GM21390 (cell line): ENCODE data around the gene NUP155.
"Not testable (repeated sequence)": the region's sequence is repeated elsewhere in the genome, so short reads cannot be mapped to it uniquely, and the experiment has no call there.

ENCODE experiments used
- ATAC-seq: cut with Tn5 transposase; IDR thresholded peaks from one replicate; pipeline ENCODE4 v1.9.1; 2021; ENCODE audit not compliant: unreplicated experiment

NUP155 gene

GRCh38 chr5:37283214-37283820 is 87.6 kb downstream of the NUP155 start:
- no peak for ATAC-seq

- no peak for ATAC-seq
Observed at GRCh38 chr5:37275511-37275910, 95.4 kb downstream of the NUP155 start.

GRCh38 chr5:37272511-37272910 is 98.4 kb downstream of the NUP155 start:
- no peak for ATAC-seq

- ATAC-seq = not testable (repeated sequence)
Observed at GRCh38 chr5:37268100-37268499, 102.8 kb downstream of the NUP155 start.

- no peak for ATAC-seq
Observed at GRCh38 chr5:37255774-37256358, 115.0 kb downstream of the NUP155 start.

- ATAC-seq = no peak
Observed at GRCh38 chr5:37254581-37254980, 116.3 kb downstream of the NUP155 start.

- no peak for ATAC-seq
Observed at GRCh38 chr5:37251665-37252064, 119.2 kb downstream of the NUP155 start.

- no peak for ATAC-seq
Observed at GRCh38 chr5:37249815-37250164, 121.1 kb downstream of the NUP155 start.

- peak; percentile 84 for ATAC-seq
Observed at GRCh38 chr5:37248970-37249814, 121.7 kb downstream of the NUP155 start, which contains the start of gene CPLANE1. CPLANE1 (minus strand) TSS chr5:37249376; CDS start chr5:37247698, 1,678 bp downstream.

- no peak for ATAC-seq
Observed at GRCh38 chr5:37248421-37248969, 122.4 kb downstream of the NUP155 start.

- no peak for ATAC-seq
Observed at GRCh38 chr5:37247496-37247895, 123.4 kb downstream of the NUP155 start.

- no peak for ATAC-seq
Observed at GRCh38 chr5:37247036-37247435, 123.9 kb downstream of the NUP155 start.
